Measurements from ENCODE around the gene UAP1L1.

The UAP1L1 gene

GRCh38 chr9:137044502-137045177, 32.7 kb upstream of the UAP1L1 start:
- H3K27ac ChIP-seq (ENCODE audit: low read depth, low read length) = no peak overlapping the region
- H3K4me3 ChIP-seq (ENCODE audit: low read depth in 1 of 2, low read length in 2 of 2) = peak overlapping the region; percentile 61 to 62
- no peak overlapping the region for H3K9ac ChIP-seq (ENCODE audit: low read length)
- H3K4me1 ChIP-seq (ENCODE audit: insufficient read depth, low read length) = peaks cover 10% of the 10 kb centered on the region
- H3K9me3 ChIP-seq (ENCODE audit: low read length) = no peaks in the 10 kb centered on the region
- no peaks in the 10 kb centered on the region for H3K36me3 ChIP-seq (ENCODE audit: insufficient read depth, low read length)
- peaks cover 3 to 24% of the 10 kb centered on the region in 2 donors for H3K27me3 ChIP-seq (ENCODE audit: control insufficient read depth in 1 of 2, insufficient read depth in 2 of 2, low read length in 2 of 2)

- Histone ChIP-seq H3K27me3 (ENCODE audit: control insufficient read depth in 1 of 2, insufficient read depth in 2 of 2, low read length in 2 of 2) (peaks cover 5 to 32% of the 10 kb centered on the region in 2 donors), H3K27ac (ENCODE audit: low read depth, low read length) (peak overlapping the region; percentile 42), H3K9ac (ENCODE audit: low read length) (no peak overlapping the region), H3K9me3 (ENCODE audit: low read length) (no peaks in the 10 kb centered on the region), H3K36me3 (ENCODE audit: insufficient read depth, low read length) (no peaks in the 10 kb centered on the region), H3K4me1 (ENCODE audit: insufficient read depth, low read length) (peaks cover 10% of the 10 kb centered on the region), H3K4me3 (ENCODE audit: low read depth in 1 of 2, low read length in 2 of 2) (peak overlapping the region; percentile 62 to 74)
Measured at GRCh38 chr9:137045294-137046087, 31.8 kb upstream of the UAP1L1 start.

GRCh38 chr9:137046088-137046787, 31.1 kb upstream of the UAP1L1 start, which contains the start of gene NPDC1:
TSS of gene NPDC1 (minus strand) at chr9:137046177. CDS start at chr9:137045989, 188 bp downstream.
- Histone ChIP-seq H3K27me3 (ENCODE audit: control insufficient read depth in 1 of 2, insufficient read depth in 2 of 2, low read length in 2 of 2) (peaks cover 5 to 40% of the 10 kb centered on the region in 2 donors), H3K27ac (ENCODE audit: low read depth, low read length) (peak within 1 kb of the TSS; percentile 42), H3K9ac (ENCODE audit: low read length) (no peak within 1 kb of the TSS), H3K36me3 (ENCODE audit: insufficient read depth, low read length) (no peaks in the 10 kb centered on the region), H3K9me3 (ENCODE audit: low read length) (no peaks in the 10 kb centered on the region), H3K4me1 (ENCODE audit: insufficient read depth, low read length) (peaks cover 10% of the 10 kb centered on the region), H3K4me3 (ENCODE audit: low read depth in 1 of 2, low read length in 2 of 2) (peak within 1 kb of the TSS; percentile 62 to 74)

- Histone ChIP-seq H3K9me3 (ENCODE audit: low read length) (no peaks in the 10 kb centered on the region), H3K9ac (ENCODE audit: low read length) (no peak overlapping the region), H3K27me3 (ENCODE audit: control insufficient read depth in 1 of 2, insufficient read depth in 2 of 2, low read length in 2 of 2) (peaks cover 5 to 66% of the 10 kb centered on the region in 2 donors), H3K4me3 (ENCODE audit: low read depth in 1 of 2, low read length in 2 of 2) (no peak overlapping the region), H3K36me3 (ENCODE audit: insufficient read depth, low read length) (no peaks in the 10 kb centered on the region), H3K27ac (ENCODE audit: low read depth, low read length) (no peak overlapping the region), H3K4me1 (ENCODE audit: insufficient read depth, low read length) (peaks cover 10% of the 10 kb centered on the region)
Measured at GRCh38 chr9:137048655-137049543, 28.4 kb upstream of the UAP1L1 start.

GRCh38 chr9:137049544-137050449, 27.5 kb upstream of the UAP1L1 start:
- Histone ChIP-seq H3K4me1 (ENCODE audit: insufficient read depth, low read length) (peaks cover 12% of the 10 kb centered on the region), H3K27ac (ENCODE audit: low read depth, low read length) (no peak overlapping the region), H3K9me3 (ENCODE audit: low read length) (no peaks in the 10 kb centered on the region), H3K27me3 (ENCODE audit: control insufficient read depth in 1 of 2, insufficient read depth in 2 of 2, low read length in 2 of 2) (peaks cover 5 to 74% of the 10 kb centered on the region in 2 donors), H3K36me3 (ENCODE audit: insufficient read depth, low read length) (no peaks in the 10 kb centered on the region), H3K9ac (ENCODE audit: low read length) (no peak overlapping the region), H3K4me3 (ENCODE audit: low read depth in 1 of 2, low read length in 2 of 2) (no peak overlapping the region)

GRCh38 chr9:137050570-137050969, 26.7 kb upstream of the UAP1L1 start:
- Histone ChIP-seq H3K27me3 (ENCODE audit: control insufficient read depth in 1 of 2, insufficient read depth in 2 of 2, low read length in 2 of 2) (peaks cover 5 to 74% of the 10 kb centered on the region in 2 donors), H3K27ac (ENCODE audit: low read depth, low read length) (no peak overlapping the region), H3K36me3 (ENCODE audit: insufficient read depth, low read length) (no peaks in the 10 kb centered on the region), H3K9ac (ENCODE audit: low read length) (no peak overlapping the region), H3K4me3 (ENCODE audit: low read depth in 1 of 2, low read length in 2 of 2) (no peak overlapping the region), H3K4me1 (ENCODE audit: insufficient read depth, low read length) (peaks cover 16% of the 10 kb centered on the region), H3K9me3 (ENCODE audit: low read length) (no peaks in the 10 kb centered on the region)

GRCh38 chr9:137051145-137051724, 26.1 kb upstream of the UAP1L1 start:
- Histone ChIP-seq H3K9ac (ENCODE audit: low read length) (no peak overlapping the region), H3K27ac (ENCODE audit: low read depth, low read length) (no peak overlapping the region), H3K4me3 (ENCODE audit: low read depth in 1 of 2, low read length in 2 of 2) (no peak overlapping the region), H3K27me3 (ENCODE audit: control insufficient read depth in 1 of 2, insufficient read depth in 2 of 2, low read length in 2 of 2) (peaks cover 5 to 74% of the 10 kb centered on the region in 2 donors), H3K9me3 (ENCODE audit: low read length) (no peaks in the 10 kb centered on the region), H3K36me3 (ENCODE audit: insufficient read depth, low read length) (no peaks in the 10 kb centered on the region), H3K4me1 (ENCODE audit: insufficient read depth, low read length) (peaks cover 21% of the 10 kb centered on the region)

- Histone ChIP-seq H3K4me3 (ENCODE audit: low read depth in 1 of 2, low read length in 2 of 2) (no peak overlapping the region), H3K9ac (ENCODE audit: low read length) (no peak overlapping the region), H3K27me3 (ENCODE audit: control insufficient read depth in 1 of 2, insufficient read depth in 2 of 2, low read length in 2 of 2) (peaks cover 5 to 69% of the 10 kb centered on the region in 2 donors), H3K9me3 (ENCODE audit: low read length) (no peaks in the 10 kb centered on the region), H3K36me3 (ENCODE audit: insufficient read depth, low read length) (no peaks in the 10 kb centered on the region), H3K27ac (ENCODE audit: low read depth, low read length) (no peak overlapping the region), H3K4me1 (ENCODE audit: insufficient read depth, low read length) (peaks cover 21% of the 10 kb centered on the region)
Measured at GRCh38 chr9:137052293-137052692, 25.0 kb upstream of the UAP1L1 start.

GRCh38 chr9:137052998-137053943, 24.0 kb upstream of the UAP1L1 start:
- H3K36me3 ChIP-seq (ENCODE audit: insufficient read depth, low read length) = no peaks in the 10 kb centered on the region
- H3K4me1 ChIP-seq (ENCODE audit: insufficient read depth, low read length) = peaks cover 21% of the 10 kb centered on the region
- H3K27me3 ChIP-seq (ENCODE audit: control insufficient read depth in 1 of 2, insufficient read depth in 2 of 2, low read length in 2 of 2) = peaks cover 5 to 59% of the 10 kb centered on the region in 2 donors
- no peak overlapping the region for H3K9ac ChIP-seq (ENCODE audit: low read length)
- no peak overlapping the region for H3K27ac ChIP-seq (ENCODE audit: low read depth, low read length)
- no peaks in the 10 kb centered on the region for H3K9me3 ChIP-seq (ENCODE audit: low read length)
- H3K4me3 ChIP-seq (ENCODE audit: low read depth in 1 of 2, low read length in 2 of 2) = peak overlapping the region in 1 of 2 donors; percentile 21

All from muscle layer of colon (tissue), 2 donors.